K562 (cell line): ENCODE data around the gene CRIM1. TPM values are rescaled to one million over a fixed set of nuclear protein-coding genes. Genes with fewer than 3 reads are reported as not detected.

Experiments
- ATAC-seq: fragments of 200-7000 bp; cut with Tn5 transposase; 3 replicates; pipeline ENCODE4 v1.9.1; 2020; ENCODE audit warnings: moderate library complexity
- BruUV-seq: library from RNA; stranded (reverse); fragments of 400-500 nt; replicated peaks from 2 replicates; lab custom pipeline; 2021; lab: Mats Ljungman, UMichigan
- CTCF ChIA-PET: fragments of 300-600 bp; formaldehyde crosslinking; extraction: SDS; loops from one replicate; lab custom pipeline; 2021; ENCODE audit warnings: low intra/inter-chr PET ratio; lab: Yijun Ruan, JAX
- POLR2A ChIA-PET: fragments of 300-600, 350-650 bp; sonication (Branson Sonifier 250); formaldehyde crosslinking; extraction: SDS; loops from one replicate; lab custom pipeline; 2021; ENCODE audit warnings: antibody characterized with exemption, inconsistent platforms; lab: Yijun Ruan, JAX
- DNase-seq, 4 experiments: peaks; one replicate each; pipeline versions ENCODE4 v3.0.0 to v3.0.0-alpha.2; 2011 to 2018; ENCODE audit warnings: low spot score in 3 of 4, mixed read lengths in 3 of 4; ENCODE audit errors: extremely low read depth in 1 of 4
- FAIRE-seq: peaks from 2 replicates; lab custom pipeline; 2011; peaks lifted over from hg19 to GRCh38; lab: Jason Lieb, UNC
- H2AFZ ChIP-seq: 2 replicates; pipeline ENCODE4 v1.6.0; 2011; ENCODE audit warnings: low read depth, low read length, control low read depth, inconsistent platforms
- H3K27ac ChIP-seq: fragments of 200-600 bp; 3 replicates; pipeline ENCODE4 v1.8.0; 2011; ENCODE audit warnings: low read depth, mild to moderate bottlenecking, control low read depth, inconsistent platforms, low read length, moderate library complexity, mixed read lengths; ENCODE audit errors: extremely low read depth
- H3K27me3 ChIP-seq, 2 experiments: fragments of 300-600 bp in 1 of 2; 2 replicates in 1 of 2; 3 replicates in 1 of 2; pipeline versions ENCODE4 v1.6.0 to v1.8.0; 2011; ENCODE audit warnings: inconsistent platforms in 2 of 2, low read length in 2 of 2, mild to moderate bottlenecking in 1 of 2, mixed read lengths in 1 of 2, moderate library complexity in 1 of 2; ENCODE audit not compliant: control insufficient read depth in 2 of 2, insufficient read depth in 2 of 2
- H3K36me3 ChIP-seq: fragments of 300-600 bp; 3 replicates; pipeline ENCODE4 v1.8.0; 2011; ENCODE audit warnings: mild to moderate bottlenecking, low read length, inconsistent platforms; ENCODE audit not compliant: control insufficient read depth, insufficient read depth
- H3K4me1 ChIP-seq, 2 experiments: fragments of 200-600 bp in 1 of 2; replicated peaks in 1 of 2; 2 replicates in 1 of 2; 3 replicates in 1 of 2; pipeline versions ENCODE4 v1.5.1 to v1.8.0; 2011; ENCODE audit warnings: inconsistent platforms in 2 of 2, low read length in 2 of 2, mild to moderate bottlenecking in 1 of 2, mixed read lengths in 1 of 2, moderate library complexity in 1 of 2; ENCODE audit not compliant: control insufficient read depth in 2 of 2, insufficient read depth in 2 of 2
- H3K4me2 ChIP-seq: 2 replicates; pipeline ENCODE4 v1.6.1; 2011; ENCODE audit warnings: low read length, control low read depth, inconsistent platforms, mixed read lengths; ENCODE audit not compliant: insufficient read depth
- H3K4me3 ChIP-seq: fragments of 200-600 bp; sonication (generic), shearing (Covaris generic); 2 replicates; pipeline ENCODE4 v1.5.1; 2016; ENCODE audit warnings: control low read depth, inconsistent platforms
- H3K79me2 ChIP-seq: fragments of 200-600 bp; 3 replicates; pipeline ENCODE4 v1.8.0; 2011; ENCODE audit warnings: low read length, inconsistent platforms; ENCODE audit not compliant: control insufficient read depth, insufficient read depth
- H3K9ac ChIP-seq, 2 experiments: 2 replicates each; pipeline versions ENCODE4 v1.6.0 to v1.6.1; 2011; ENCODE audit warnings: low read depth in 2 of 2, low read length in 2 of 2, control low read depth in 1 of 2, inconsistent platforms in 1 of 2, mild to moderate bottlenecking in 1 of 2, mixed read lengths in 1 of 2; ENCODE audit not compliant: insufficient read depth in 1 of 2
- H3K9me1 ChIP-seq: one replicate; pipeline ENCODE4 v1.6.0; 2011; ENCODE audit warnings: inconsistent platforms, mild to moderate bottlenecking, low read length, moderate library complexity; ENCODE audit not compliant: control insufficient read depth, insufficient read depth
- H3K9me3 ChIP-seq: replicated peaks from 2 replicates; pipeline ENCODE4 v1.5.1; 2011; ENCODE audit warnings: low read depth, low read length, inconsistent platforms; ENCODE audit not compliant: control insufficient read depth, insufficient read depth
- H4K20me1 ChIP-seq: replicated peaks from 2 replicates; pipeline ENCODE4 v1.6.1; 2011; ENCODE audit warnings: low read length, inconsistent platforms, mixed read lengths; ENCODE audit not compliant: control insufficient read depth, insufficient read depth
- ARID2 ChIP-seq: fragments of 450-650 bp; IDR thresholded peaks from 2 replicates; pipeline ENCODE4 v1.6.1; 2017; ENCODE audit warnings: antibody characterized with exemption, mild to moderate bottlenecking
- CAMTA2 ChIP-seq: fragments of 250-450 bp; sonication (Bioruptor Pico); conservative IDR thresholded peaks from 2 replicates; pipeline ENCODE4 v1.5.1; 2022
- KDM5B ChIP-seq: fragments of 200-600 bp; sonication (generic); IDR thresholded peaks from 2 replicates; pipeline ENCODE4 v1.6.1; 2012; ENCODE audit warnings: low read depth, mild to moderate bottlenecking, moderate library complexity, low read length, control low read depth, inconsistent platforms; ENCODE audit not compliant: insufficient replicate concordance
- ZNF41 ChIP-seq: fragments of 250-450 bp; sonication (Bioruptor Pico); conservative IDR thresholded peaks from 2 replicates; pipeline ENCODE4 v1.4.0; 2020; ENCODE audit warnings: mild to moderate bottlenecking
- WGBS: fragments of 100-300 bp; shearing (Covaris generic); methylation state at CpG from one replicate; pipeline ENCODE4 v1.1.6; 2016; ENCODE audit warnings: low coverage, mixed read lengths; ENCODE audit not compliant: insufficient coverage; ENCODE audit errors: missing lambda C conversion rate; 5-methylcytosine and 5-hydroxymethylcytosine counted together
- in situ Hi-C: fragments of 300-500 bp; cut with MboI; formaldehyde crosslinking; loops from 4 replicates; pipeline ENCODE4 v1.15.0; 2018; ENCODE audit warnings: inconsistent platforms, mixed read lengths
- intact Hi-C: fragments of 100-400 bp; cut with micrococcal nuclease; formaldehyde crosslinking; loops from 2 replicates; pipeline ENCODE4 v1.14.2; 2022
- polyA plus RNA-seq, 8 experiments: library from polyadenylated mRNA; depleted of rRNA in 4 of 8; stranded (reverse) in 5 of 8; unstranded in 3 of 8; fragments of >200 nt; fragmentation: Nextera tagmentation in 2 of 8; fragmentation: Illumina TruSeq in 1 of 8; extraction: Ambion mirVana in 2 of 8; extraction: Trizol in 1 of 8; gene quantifications; 2 replicates each; pipeline versions ENCODE4 v1.2.1 to v1.2.3, GENCODE V29; 2011 to 2014; ENCODE audit warnings: inconsistent platforms in 1 of 8, missing spikeins in 1 of 8
- total RNA-seq, 7 experiments: library from RNA; depleted of rRNA in 6 of 7; stranded (reverse); fragments of >200 nt in 6 of 7; fragmentation: Illumina TruSeq in 2 of 7; extraction: Trizol in 2 of 7; gene quantifications; 2 replicates each; pipeline versions ENCODE4 v1.2.1 to v1.2.3, GENCODE V29; 2011 to 2021; ENCODE audit warnings: low replicate concordance in 1 of 7
- TF ChIP-seq, protein P1 (sequence below): fragments of 250-450 bp; sonication (Bioruptor Pico); IDR thresholded peaks from 2 replicates; pipeline ENCODE4 v1.5.0; 2020; ENCODE audit warnings: mild to moderate bottlenecking
- TF ChIP-seq, protein P2 (sequence below): fragments of 450-650 bp; formaldehyde crosslinking; IDR thresholded peaks from 2 replicates; pipeline ENCODE4 v1.4.0; 2022; ENCODE audit warnings: missing genetic modification characterization
- TF ChIP-seq, protein P3 (sequence below): fragments of 450-650 bp; IDR thresholded peaks from 2 replicates; pipeline ENCODE4 v1.6.1; 2016; ENCODE audit warnings: low read depth, mild to moderate bottlenecking, moderate library complexity

Gene CRIM1
- total and polyA plus RNA-seq, 9 of the 15 experiments (the other 6 are each of a cell fraction or from before 2014, with no cell fraction given) = 0.01 to 0.36 (median 0.06) TPM; not detected in 1

DNA sequence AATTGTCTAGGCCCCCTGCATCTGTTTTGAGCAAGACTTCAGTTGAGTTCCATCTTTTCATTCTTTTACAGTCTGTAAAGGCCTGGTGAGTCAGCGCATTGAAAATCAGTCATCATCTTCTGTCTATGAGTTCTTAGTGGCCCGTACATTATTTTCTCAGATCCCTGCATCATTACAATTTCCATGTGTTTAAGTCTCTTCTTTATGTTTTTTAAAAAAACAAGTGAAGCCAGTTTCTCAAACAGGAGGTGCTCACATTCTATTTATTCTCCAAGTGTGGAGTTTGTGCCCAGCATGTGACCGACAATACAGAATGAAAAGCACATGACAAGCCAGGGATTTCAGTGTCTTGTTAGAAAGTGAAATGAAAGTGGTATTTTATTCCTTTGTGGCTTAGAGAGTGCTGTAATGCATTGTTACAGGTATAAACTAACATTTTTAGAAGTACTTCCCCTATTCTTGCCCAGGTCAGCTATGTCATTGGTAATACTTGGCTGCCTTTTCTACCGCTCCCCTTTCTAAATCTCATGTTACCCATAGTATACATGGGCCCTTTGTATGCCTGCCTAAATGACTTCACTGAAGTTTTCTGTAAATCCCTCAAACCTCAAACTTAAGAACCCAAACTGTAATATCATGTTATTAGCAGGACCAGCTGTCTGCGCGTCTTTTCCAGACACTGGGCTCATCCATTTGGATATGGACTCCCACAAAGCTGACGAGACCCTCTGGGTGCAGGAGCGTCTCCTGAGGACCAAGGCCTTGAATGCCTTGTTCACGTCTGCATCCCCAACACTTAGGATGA, 174.8 kb downstream of the CRIM1 start:
- Histone ChIP-seq H4K20me1 (no peaks in the 10 kb centered on the region), H2AFZ (no peak overlapping the region), H3K4me2 (no peak overlapping the region; the same call in 1 of the 2 replicates), H3K9ac (no peak overlapping the region), H3K36me3 (no peaks in the 10 kb centered on the region), H3K4me3 (no peak overlapping the region), H3K9me1 (no peaks in the 10 kb centered on the region), H3K27ac (no peak overlapping the region), H3K79me2 (no peaks in the 10 kb centered on the region), H3K4me1 (peaks cover 0 to 7% of the 10 kb centered on the region in 2 experiments; a peak in 1 of 5 replicates), H3K27me3 (peaks cover 0 to under 1% of the 10 kb centered on the region in 2 experiments; a peak in 1 of 5 replicates), H3K9me3 (no peaks in the 10 kb centered on the region)
- in situ Hi-C loops (no loop called here), intact Hi-C loops (no loop called here)
- FAIRE-seq (no peak), ATAC-seq (peak; percentile 23), DNase-seq (no peak)
- WGBS = 37% methylated on average over 9 of the region's 9 CpGs
- no TSS peak for BruUV-seq
- ChIA-PET CTCF (no interaction called here), POLR2A (interaction anchor here (0.6 to 0.8 kb wide), 2 partner anchors 9 to 17 kb away, joined by 3 read pairs; no protein-coding TSS in a partner anchor)
- TF ChIP-seq, protein P1, sequence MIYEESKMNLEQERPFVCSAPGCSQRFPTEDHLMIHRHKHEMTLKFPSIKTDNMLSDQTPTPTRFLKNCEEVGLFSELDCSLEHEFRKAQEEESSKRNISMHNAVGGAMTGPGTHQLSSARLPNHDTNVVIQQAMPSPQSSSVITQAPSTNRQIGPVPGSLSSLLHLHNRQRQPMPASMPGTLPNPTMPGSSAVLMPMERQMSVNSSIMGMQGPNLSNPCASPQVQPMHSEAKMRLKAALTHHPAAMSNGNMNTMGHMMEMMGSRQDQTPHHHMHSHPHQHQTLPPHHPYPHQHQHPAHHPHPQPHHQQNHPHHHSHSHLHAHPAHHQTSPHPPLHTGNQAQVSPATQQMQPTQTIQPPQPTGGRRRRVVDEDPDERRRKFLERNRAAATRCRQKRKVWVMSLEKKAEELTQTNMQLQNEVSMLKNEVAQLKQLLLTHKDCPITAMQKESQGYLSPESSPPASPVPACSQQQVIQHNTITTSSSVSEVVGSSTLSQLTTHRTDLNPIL (CRISPR knock-in tag) = 0 out of 2 replicates have a peak, but pooled peaks have one; percentile 9
- no peak for TF ChIP-seq ZNF41 (CRISPR knock-in tag)
- no peak for TF ChIP-seq KDM5B
- TF ChIP-seq, protein P2, sequence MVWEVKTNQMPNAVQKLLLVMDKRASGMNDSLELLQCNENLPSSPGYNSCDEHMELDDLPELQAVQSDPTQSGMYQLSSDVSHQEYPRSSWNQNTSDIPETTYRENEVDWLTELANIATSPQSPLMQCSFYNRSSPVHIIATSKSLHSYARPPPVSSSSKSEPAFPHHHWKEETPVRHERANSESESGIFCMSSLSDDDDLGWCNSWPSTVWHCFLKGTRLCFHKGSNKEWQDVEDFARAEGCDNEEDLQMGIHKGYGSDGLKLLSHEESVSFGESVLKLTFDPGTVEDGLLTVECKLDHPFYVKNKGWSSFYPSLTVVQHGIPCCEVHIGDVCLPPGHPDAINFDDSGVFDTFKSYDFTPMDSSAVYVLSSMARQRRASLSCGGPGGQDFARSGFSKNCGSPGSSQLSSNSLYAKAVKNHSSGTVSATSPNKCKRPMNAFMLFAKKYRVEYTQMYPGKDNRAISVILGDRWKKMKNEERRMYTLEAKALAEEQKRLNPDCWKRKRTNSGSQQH (CRISPR knock-in tag) = no peak
- no peak for TF ChIP-seq CAMTA2 (CRISPR knock-in tag)
- no peak for TF ChIP-seq ARID2
- TF ChIP-seq, protein P3, sequence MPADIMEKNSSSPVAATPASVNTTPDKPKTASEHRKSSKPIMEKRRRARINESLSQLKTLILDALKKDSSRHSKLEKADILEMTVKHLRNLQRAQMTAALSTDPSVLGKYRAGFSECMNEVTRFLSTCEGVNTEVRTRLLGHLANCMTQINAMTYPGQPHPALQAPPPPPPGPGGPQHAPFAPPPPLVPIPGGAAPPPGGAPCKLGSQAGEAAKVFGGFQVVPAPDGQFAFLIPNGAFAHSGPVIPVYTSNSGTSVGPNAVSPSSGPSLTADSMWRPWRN = no peak
